ENCODE results near the gene MAST2. TPM values are rescaled to one million over a fixed set of nuclear protein-coding genes. Genes with fewer than 3 reads are reported as not detected.

The MAST2 gene
- total and polyA plus RNA-seq, 2 donors (not counting 3 experiments of a cell fraction or from before 2014, with no cell fraction given), result 25.0 to 41.2 TPM

DNA sequence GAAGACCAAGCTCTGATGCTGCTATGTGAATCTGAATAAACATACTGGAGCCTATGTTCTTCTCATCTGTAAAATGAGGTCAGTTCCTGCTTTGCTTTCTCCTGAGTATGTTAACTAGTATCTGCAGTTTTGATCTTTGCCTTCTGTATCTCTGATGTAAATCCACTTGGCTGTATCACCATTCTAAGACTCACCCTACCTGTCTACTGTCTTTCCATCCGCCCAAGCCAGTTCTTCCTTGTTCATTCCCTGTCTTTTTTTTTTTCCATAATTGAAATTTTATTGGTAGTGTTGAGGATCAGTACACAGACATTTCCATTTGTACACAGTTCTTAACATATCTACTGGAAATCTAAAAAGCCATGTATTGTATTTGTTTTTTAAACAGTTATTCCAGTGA, 31.3 kb downstream of the MAST2 start:
- no TSS peak for BruUV-seq (replicated peaks)
- intact Hi-C loops (cut with micrococcal nuclease) (no loop called here), dilution Hi-C loops (cut with MboI; ENCODE audit: extremely low pct_ligation_motif_present, low sequenced_read_pairs) (no loop called here)
- H3K9ac ChIP-seq (replicated peaks; ENCODE audit: extremely low read depth, insufficient read depth, low read length), result no peak overlapping the region
- H3K36me3 ChIP-seq (ENCODE audit: control insufficient read depth in 2 of 2, extremely low read depth in 1 of 2, insufficient read depth in 2 of 2, low read length in 2 of 2), result no peaks in the 10 kb centered on the region
- H3K4me2 ChIP-seq (ENCODE audit: insufficient read depth, low read length), result no peak overlapping the region
- H3K27ac ChIP-seq (ENCODE audit: insufficient read depth, low read depth, low read length), result no peak overlapping the region
- H3K4me1 ChIP-seq (ENCODE audit: control insufficient read depth, extremely low read depth, insufficient read depth, low read length), result no peaks in the 10 kb centered on the region
- POLR2A ChIA-PET, result interaction anchor here (0.7 kb wide), 1 partner anchor 146 kb away, joined by 4 read pairs; no protein-coding TSS in a partner anchor
- no peak overlapping the region for H3K4me3 ChIP-seq (replicated peaks in 1 of 3; ENCODE audit: insufficient read depth in 1 of 3, low read depth in 1 of 3, low read length in 3 of 3)
- H4K20me1 ChIP-seq (replicated peaks; ENCODE audit: control insufficient read depth, extremely low read depth, insufficient read depth, low read length), result no peaks in the 10 kb centered on the region
- no peaks in the 10 kb centered on the region for H3K9me1 ChIP-seq (replicated peaks; ENCODE audit: control insufficient read depth, extremely low read depth, insufficient read depth, low read length)
- CTCF ChIA-PET, result no interaction called here
- no peak overlapping the region for H2AFZ ChIP-seq (ENCODE audit: low read depth, low read length)
- H3K27me3 ChIP-seq (ENCODE audit: control insufficient read depth in 2 of 2, insufficient read depth in 2 of 2, low read length in 2 of 2), result no peaks in the 10 kb centered on the region
- DNase-seq (ENCODE audit: low read depth, low spot score) (no peak), FAIRE-seq (no peak)
- TF ChIP-seq JUN (IDR thresholded peaks at IDR 0.05; ENCODE audit: borderline replicate concordance, insufficient read depth, insufficient read length, low read depth), result no peak
- TF ChIP-seq GATA2 (IDR thresholded peaks at IDR 0.05; ENCODE audit: insufficient read depth, insufficient read length, low read depth, low read length), result no peak
- no peak for TF ChIP-seq POLR2A (IDR thresholded peaks at IDR 0.05; ENCODE audit: low read depth, low read length)
- TF ChIP-seq, protein P1, sequence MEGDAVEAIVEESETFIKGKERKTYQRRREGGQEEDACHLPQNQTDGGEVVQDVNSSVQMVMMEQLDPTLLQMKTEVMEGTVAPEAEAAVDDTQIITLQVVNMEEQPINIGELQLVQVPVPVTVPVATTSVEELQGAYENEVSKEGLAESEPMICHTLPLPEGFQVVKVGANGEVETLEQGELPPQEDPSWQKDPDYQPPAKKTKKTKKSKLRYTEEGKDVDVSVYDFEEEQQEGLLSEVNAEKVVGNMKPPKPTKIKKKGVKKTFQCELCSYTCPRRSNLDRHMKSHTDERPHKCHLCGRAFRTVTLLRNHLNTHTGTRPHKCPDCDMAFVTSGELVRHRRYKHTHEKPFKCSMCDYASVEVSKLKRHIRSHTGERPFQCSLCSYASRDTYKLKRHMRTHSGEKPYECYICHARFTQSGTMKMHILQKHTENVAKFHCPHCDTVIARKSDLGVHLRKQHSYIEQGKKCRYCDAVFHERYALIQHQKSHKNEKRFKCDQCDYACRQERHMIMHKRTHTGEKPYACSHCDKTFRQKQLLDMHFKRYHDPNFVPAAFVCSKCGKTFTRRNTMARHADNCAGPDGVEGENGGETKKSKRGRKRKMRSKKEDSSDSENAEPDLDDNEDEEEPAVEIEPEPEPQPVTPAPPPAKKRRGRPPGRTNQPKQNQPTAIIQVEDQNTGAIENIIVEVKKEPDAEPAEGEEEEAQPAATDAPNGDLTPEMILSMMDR (IDR thresholded peaks at IDR 0.05; ENCODE audit: extremely low read depth in 1 of 2, insufficient read depth in 1 of 2, low read depth in 1 of 2, low read length in 2 of 2), result no peak
- TF ChIP-seq POLR2AphosphoS5 (IDR thresholded peaks at IDR 0.05; ENCODE audit: insufficient read depth, low read depth, low read length), result no peak
- TF ChIP-seq, protein P2, sequence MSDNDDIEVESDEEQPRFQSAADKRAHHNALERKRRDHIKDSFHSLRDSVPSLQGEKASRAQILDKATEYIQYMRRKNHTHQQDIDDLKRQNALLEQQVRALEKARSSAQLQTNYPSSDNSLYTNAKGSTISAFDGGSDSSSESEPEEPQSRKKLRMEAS (IDR thresholded peaks at IDR 0.05; ENCODE audit: insufficient read depth, insufficient read length), result no peak
- no peak for TF ChIP-seq MYC (IDR thresholded peaks at IDR 0.05; ENCODE audit: low read depth, low read length)
- TF ChIP-seq EZH2 (IDR thresholded peaks at IDR 0.05; ENCODE audit: borderline replicate concordance, low read depth, low read length, severe bottlenecking), result no peak
- TF ChIP-seq FOS (IDR thresholded peaks at IDR 0.05; ENCODE audit: borderline replicate concordance, insufficient read depth, low read length), result no peak
- H3K79me2 ChIP-seq (ENCODE audit: control insufficient read depth, insufficient read depth, low read length), result peaks cover 18% of the 10 kb centered on the region
- H3K9me3 ChIP-seq (replicated peaks; ENCODE audit: control insufficient read depth, insufficient read depth, low read length), result no peaks in the 10 kb centered on the region

Measured in endothelial cell of umbilical vein (primary cell).